NCI-H1436 (cell line): Measurements from ENCODE around the gene GSTM1.

Experiments
- DNase-seq: peaks from one replicate; lab custom pipeline; 2025; lab: John Stamatoyannopoulos, UW

Gene GSTM1

DNA sequence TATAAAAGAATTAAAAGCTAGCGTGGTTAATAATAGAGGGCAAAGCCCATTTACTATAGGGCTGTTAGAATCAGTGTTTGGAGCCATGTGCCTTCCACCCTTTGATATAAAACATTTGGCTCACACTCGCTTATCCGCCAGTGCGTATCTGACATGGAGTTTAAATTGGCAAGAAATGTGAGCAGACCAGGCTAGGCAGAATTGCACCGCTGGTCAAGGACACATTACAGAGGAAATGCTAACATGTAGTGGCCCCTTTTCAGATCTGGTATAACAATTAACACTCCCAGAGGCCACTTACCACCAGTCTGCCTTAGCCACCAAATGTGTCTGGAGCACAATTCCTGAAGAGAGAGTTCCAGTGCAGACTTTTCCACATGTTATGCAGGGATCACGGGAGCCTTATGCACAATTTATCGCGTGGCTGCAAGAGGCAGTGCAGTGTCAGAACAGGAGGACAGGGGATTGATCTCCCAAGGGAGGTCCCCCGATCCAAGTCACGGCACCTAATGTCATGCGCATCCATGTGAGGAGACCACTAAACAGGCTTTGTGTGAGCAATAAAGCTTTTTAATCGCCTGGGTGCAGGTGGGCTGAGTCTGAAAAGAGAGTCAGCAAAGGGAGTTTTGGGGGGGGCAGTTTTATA, 39.2 kb downstream of the GSTM1 start:
- DNase-seq = no peak

DNA sequence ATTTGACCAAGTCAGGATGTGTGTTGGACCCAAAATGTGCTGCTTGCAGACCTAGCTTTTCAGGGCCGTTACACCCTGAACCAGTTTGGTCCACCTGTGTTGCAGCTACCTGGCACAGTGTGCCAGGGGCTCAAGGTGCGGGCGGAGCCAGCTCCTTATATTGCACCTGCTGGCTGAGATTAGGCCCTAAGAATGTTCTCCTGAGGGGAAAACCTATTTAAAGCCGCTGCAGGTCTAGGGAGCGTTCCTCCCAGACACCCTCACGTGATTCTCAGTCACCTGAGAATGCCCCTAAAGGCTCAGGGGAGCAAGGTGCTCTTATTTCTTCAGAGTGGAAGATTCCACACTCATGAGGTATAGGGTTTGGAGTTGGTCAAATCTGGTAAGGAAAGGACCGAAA, 41.3 kb downstream of the GSTM1 start:
- DNase-seq = no peak

DNA sequence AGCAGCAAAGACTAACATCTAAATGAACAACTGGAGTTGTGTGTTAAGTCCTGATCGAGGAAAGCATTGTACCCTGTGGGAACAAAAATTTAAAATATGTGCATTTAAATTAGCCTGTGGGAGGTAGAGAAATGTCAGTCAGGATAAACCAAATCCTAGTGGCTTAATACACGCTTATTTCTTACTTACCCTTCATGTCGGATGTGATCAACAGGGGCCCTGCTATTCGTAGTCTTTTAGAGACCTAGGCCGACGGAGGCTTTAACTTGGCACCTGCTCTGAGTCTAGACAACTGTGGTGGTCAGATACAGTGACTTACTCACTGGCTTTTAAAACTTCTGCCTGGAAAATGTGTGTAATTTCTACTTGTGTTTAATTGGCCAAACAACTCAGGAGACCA, 43.0 kb downstream of the GSTM1 start:
- DNase-seq = no peak

DNA sequence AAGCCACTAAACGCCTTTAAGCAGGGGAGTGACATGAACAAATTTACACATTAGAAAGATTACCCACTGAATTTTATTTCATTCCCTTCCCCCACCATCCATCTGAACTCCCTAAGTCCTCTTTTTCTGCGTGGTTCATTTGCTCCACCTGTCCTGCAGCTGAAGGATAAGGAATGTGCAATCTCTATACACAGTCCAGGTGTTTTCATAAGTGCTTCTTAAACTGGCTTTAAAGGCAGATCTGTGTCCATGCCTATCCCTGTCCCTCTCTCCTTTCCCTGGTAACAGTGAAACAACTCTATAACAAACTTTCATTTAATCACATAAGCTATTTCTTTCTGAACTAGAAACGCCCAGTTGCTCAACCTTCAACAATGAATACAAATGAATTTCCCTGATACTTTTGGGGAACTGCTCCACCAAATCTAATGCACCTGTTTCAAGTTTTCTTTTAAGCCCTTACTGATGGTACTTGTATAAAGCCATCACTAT, 44.8 kb downstream of the GSTM1 start:
- no peak for DNase-seq

DNA sequence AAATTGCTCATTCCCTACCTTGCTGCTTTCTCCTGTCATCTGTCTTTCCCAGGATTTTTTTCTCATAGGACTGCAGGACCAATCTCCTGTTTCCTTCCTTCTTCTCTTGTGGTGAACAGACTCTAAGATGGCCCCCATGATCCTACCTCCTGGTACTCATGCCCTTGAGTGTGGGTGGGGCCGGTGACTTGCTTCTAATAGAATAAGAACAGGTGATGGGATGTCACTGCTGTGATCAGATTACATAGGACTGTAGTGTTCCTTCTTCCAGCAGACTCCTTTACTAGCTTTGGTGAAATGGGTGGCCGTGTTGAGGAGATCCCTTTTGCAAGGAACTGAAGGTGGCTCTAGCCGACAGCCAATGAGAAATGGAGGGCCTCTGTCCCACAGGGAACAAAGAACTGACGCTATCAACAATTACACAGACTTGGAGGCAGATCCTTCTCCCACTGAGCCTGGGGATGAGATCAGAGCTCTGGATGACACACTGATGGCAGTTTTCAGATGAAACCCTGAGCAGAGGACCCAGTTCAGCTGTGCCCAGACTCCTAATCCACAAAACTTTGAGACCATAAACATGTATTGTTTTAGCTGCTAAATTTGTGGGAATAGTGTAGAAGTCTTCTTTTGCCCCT, 45.7 kb downstream of the GSTM1 start:
- DNase-seq = no peak

DNA sequence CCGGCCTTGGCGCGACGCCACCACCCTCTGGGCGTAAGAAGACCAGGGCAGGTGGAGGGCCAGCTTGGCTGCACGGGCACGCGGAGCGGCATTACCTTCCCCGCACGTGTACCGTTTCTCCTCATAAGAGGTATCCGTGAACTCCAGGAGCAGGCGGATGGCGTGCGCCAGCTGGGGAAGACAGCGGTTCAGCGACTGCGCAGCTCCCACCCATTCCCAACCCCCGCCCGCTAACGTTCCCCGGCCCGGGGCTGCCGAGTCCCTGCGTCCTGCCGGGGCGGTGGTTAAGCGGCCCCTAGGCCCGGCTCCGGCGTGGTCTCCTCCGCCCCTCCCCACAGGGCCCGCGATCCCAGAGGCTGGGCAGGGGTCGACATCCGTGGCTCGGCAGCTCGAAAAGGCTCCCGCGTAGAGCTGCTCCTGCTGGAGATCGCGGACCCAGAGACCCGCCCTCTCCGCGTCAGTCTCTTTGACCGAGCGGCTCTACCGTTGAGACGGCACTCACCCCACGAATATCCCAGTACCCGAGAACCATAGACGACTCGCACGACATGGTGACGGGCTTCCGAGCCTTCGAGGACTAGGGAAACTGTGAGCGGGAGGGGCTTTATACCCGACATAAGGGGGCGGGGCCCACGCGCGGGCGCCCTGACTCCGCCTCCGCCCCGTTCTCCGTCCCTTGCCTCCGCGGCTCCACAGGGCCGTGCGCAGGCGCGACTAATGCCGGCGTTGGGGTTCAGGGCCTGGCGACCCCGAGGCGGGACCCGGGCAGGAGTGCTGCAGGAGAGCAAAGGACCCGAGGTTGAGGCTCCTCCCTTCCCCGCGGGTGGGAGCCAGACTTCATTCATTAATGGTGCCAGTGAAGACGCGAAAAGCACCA, 52.4 kb downstream of the GSTM1 start:
- DNase-seq = peak; percentile 82

DNA sequence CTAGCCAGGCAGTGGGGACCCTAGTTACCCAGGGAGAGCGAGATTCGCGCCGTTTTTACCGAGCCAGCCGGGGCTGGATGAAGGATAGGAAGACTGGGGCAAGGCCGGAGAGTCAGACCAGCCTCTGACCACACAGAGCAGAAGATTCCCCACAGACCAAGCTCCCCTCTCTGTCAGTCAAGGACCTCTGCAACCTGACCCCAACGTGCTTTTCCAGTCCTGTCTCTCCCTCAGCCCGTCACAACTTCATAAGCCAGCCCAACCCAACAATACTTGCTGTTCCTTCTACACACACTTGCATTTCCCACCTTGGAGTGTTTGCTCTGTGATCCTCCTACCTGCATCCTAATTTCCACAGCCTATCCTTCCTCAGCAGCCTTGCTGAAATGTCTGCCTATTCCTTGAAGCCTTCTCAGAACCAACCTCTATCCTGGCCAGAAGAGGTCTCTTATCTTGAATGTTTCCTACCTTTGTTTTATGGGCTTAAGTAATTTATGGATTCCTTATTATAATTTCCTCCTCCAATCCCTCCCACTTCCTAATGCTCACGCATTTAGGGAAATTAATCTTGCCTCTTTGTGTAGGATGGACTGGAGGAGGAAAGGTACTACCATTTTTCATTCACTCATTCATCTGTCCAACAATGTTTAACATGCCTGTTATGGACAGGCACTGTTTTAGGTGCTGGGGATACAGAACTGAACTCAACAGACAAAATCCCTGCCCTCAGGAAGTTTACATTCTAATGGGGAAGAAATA, 53.2 kb downstream of the GSTM1 start, which contains the start of gene GSTM3:
Gene GSTM3, minus strand, starts transcription at position 424 of the 759 bp plus-strand sequence. CDS start 751 bp downstream, outside the sequence.
- DNase-seq = no peak
